Measurements from ENCODE around the gene DPM3. TPM values are rescaled to one million over a fixed set of nuclear protein-coding genes. Genes with fewer than 3 reads are reported as not detected.
A peak's percentile ranks its signal among the peaks of the same experiment; 100 is the strongest.
"Not testable (repeated sequence)": the region's sequence is repeated elsewhere in the genome, so short reads cannot be mapped to it uniquely, and the experiment has no call there.

Gene DPM3
- total RNA-seq, 1 experiment from 2014 or later: 193 TPM

DNA sequence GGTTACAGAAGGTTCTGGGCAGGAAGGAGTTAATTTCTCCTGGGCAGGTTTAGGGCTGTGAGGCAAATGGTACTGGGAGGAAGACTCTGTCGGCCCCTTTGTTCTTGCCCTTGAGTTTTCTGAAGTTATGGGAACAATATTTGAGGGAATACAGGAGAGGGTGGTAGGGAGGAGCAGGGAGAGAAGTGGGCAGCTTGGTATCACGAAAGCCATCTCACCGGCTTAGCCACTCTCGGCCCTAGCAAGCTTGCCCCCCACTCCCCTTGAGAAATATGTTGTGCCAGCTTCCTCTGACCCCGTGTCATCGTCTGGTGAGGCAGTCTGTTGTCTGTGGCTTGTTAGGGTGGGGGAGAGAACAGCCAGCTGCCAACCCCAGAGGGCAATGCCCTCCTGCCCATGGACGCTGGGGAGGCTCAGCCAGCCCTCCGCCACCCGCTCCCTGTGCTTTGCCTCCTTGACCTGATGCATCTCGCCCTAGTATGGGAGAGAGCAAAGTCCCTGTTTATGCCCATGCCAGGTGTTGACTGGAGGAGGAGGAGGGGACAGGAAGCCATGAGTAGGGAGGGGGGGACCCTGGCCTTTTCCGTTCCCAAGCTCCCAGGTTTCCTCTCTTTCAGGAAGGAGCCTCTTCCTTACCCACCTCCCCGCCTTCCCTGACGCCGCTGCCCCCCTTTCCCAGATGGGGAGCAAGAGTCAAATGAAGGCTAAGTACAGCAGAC, 11.4 kb downstream of the DPM3 start:
- peak; percentile 67 for DNase-seq
- Histone ChIP-seq H3K27me3 (ENCODE audit: control insufficient read depth, insufficient read depth, low read length) (peaks cover 53% of the 10 kb centered on the region), H3K4me3 (ENCODE audit: insufficient read depth, low read depth, low read length) (peak overlapping the region; percentile 17), H3K36me3 (replicated peaks; ENCODE audit: control insufficient read depth, insufficient read depth, low read length) (peaks cover 1% of the 10 kb centered on the region)

DNA sequence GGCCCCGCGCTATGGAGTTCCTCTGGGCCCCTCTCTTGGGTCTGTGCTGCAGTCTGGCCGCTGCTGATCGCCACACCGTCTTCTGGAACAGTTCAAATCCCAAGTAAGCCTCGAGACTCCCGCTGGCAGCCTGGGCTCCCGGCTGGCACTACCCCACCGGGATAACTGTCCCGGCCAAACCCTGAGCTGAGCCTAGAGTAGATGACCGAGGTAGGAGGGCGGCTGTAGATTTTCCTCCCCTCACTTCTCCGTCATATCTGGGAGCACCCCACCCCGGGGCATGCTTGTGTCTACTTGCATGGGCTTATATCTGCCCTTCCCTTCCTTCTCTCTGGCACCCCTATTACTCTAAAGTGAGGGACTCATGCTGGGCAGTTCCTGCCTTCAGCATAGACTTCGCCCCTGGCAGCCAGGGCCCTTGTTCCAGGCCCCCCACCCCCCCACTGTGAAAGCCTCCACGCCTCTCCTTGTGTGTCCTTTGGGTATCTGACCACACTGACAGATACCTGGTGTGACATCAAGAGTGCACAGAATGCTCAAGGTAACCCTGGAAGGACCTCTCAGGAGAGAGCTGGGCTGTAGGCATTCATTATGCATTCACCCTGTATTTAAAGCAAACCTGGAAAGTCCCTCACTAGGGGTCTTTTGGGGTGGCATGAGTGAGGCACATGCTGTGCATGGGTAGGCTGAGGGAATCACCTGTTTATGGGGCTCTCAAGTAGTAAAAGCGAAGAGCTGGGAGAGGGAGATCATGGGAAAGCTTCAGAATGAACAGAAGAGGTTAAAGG, 12.2 kb downstream of the DPM3 start:
- DNase-seq: peak; percentile 36
- Histone ChIP-seq H3K27me3 (ENCODE audit: control insufficient read depth, insufficient read depth, low read length) (peaks cover 53% of the 10 kb centered on the region), H3K4me3 (ENCODE audit: insufficient read depth, low read depth, low read length) (peak overlapping the region; percentile 74), H3K36me3 (replicated peaks; ENCODE audit: control insufficient read depth, insufficient read depth, low read length) (peaks cover 1% of the 10 kb centered on the region; the same call in 1 of the 2 replicates)

DNA sequence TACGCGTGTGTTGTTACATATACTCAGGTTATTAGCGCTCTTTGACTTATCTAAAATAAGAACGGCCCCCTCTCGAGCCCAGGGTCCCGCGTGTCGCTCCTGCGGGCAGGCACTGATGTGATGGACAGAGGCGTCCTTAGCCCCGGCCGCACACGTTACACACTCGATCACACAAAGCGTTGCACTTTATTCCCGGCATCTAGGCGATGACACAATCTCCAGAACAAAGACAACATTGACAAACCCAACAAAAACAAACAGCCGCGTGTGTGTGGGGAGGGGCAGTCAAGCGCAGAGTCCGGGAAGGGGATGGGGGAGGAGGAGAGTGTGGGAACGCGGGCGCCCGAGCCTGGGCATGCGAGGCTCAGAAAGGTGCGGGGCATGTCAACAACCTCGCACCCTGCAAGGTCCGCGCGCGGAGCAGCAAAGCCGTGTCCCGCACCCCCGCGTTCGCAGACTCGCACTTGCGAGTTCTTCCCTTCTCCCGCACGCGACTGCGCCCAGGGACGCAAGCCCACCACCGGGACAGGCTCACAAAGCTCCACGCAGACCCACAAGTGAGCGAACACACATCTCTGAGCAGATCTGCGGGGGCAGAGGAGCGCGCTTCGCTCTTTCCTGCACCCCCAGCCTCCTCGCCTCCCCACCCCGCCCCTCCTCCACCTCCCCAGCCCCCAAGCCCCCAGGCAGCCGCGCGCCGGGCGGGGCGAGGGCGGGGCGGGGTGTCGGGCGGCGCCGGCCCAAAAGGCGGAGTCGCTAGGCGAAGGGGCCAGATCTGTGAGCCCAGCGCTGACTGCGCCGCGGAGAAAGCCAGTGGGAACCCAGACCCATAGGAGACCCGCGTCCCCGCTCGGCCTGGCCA, 13.0 kb downstream of the DPM3 start, which contains the start of gene EFNA1:
Gene EFNA1 (plus strand): TSS at position 772 of the 862 bp plus-strand sequence. CDS start 102 bp downstream, outside the sequence.
- DNase-seq: peak; percentile 85
- Histone ChIP-seq H3K4me3 (ENCODE audit: insufficient read depth, low read depth, low read length) (peak within 1 kb of the TSS; percentile 74), H3K27me3 (ENCODE audit: control insufficient read depth, insufficient read depth, low read length) (peaks cover 53% of the 10 kb centered on the region)

DNA sequence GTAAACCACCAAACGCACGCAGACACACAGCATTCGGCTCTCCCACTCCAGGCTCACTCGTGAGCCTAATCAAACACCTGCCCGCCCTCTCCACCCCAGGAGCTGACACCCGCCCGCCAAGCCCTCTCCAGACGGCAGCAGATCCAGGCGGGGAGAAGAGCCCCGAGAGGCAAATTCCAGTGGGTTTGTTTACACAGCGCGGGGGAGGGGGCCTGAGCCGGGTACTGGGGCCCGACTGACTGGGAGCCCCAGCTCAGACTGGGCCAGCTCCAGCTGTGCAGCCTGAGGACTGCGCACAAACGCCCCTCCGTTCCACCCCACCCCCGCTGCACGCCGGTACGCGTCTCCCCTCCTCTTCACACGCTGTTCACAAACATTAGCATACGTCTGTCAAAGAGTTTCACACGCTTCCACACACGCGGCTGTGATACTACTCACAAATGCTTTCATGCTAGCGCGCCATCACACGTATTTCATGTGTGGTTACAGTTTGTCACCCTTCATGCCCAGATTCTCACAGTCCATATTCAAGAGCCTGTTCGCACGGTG, 13.7 kb downstream of the DPM3 start:
- peaks cover 53% of the 10 kb centered on the region for H3K27me3 ChIP-seq (ENCODE audit: control insufficient read depth, insufficient read depth, low read length)
- peak; percentile 85 for DNase-seq
- H3K36me3 ChIP-seq (replicated peaks; ENCODE audit: control insufficient read depth, insufficient read depth, low read length): peaks cover 1% of the 10 kb centered on the region; the same call in 1 of the 2 replicates
- peak overlapping the region; percentile 74 for H3K4me3 ChIP-seq (ENCODE audit: insufficient read depth, low read depth, low read length)

More for the DNA sequence above, 13.0 kb downstream of the DPM3 start, which contains the start of gene EFNA1:
- H3K36me3 ChIP-seq (replicated peaks; ENCODE audit: control insufficient read depth, insufficient read depth, low read length): peaks cover 1% of the 10 kb centered on the region; the same call in 1 of the 2 replicates

DNA sequence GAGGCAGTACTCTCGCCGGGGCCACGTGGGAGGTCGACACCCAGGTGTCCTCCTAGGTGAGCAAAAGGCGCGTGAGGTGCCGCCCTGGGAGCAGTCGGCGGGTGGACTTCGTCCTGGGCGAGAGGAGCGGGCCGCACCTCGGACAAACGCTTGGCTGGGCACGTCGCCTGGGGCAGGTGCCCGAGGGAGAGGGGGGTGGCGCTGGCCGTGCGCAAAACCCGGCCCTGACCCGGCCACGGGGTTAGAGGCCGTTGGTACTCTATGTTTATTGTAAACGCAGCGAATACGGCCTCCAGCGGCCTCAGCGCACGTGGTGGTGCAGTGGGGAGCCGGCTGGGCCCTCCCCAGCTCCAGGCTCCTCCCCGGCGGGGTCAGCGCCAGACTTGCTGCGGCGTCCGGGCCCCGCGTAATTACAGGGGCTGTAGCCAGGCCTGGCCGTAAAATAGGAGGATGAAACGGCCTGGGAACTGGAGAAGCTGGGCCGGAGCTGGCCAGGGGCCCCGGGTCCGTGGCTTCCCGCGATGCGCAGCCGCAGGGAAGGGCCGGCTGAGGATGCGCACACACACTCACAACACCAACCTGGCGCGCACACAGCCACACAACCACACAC, 14.3 kb downstream of the DPM3 start:
- Histone ChIP-seq H3K27me3 (ENCODE audit: control insufficient read depth, insufficient read depth, low read length) (peaks cover 52% of the 10 kb centered on the region), H3K36me3 (replicated peaks; ENCODE audit: control insufficient read depth, insufficient read depth, low read length) (no peaks in the 10 kb centered on the region), H3K4me3 (ENCODE audit: insufficient read depth, low read depth, low read length) (peak overlapping the region; percentile 74)
- peak; percentile 80 for DNase-seq

DNA sequence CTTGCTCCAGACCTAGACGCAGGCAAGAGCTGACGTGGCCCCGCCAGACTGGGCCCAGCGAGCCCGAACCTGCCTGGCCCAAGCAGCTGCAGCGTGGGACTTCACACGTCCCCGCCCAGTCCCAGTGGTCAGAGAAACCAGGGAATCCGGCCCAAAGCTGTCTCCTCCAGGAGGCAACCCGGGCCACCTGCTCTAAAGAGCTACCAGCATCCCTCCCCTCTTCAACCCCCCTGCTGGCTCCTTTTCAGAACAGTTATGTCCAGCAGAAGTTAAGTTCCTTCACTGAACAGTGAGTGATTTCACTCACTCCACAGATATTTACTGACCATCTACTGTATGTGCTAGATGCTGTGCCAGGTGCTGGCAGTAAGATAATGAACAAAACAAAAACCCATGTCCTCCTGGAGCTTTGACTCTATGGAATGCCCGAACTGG, 14.8 kb downstream of the DPM3 start:
- H3K36me3 ChIP-seq (replicated peaks; ENCODE audit: control insufficient read depth, insufficient read depth, low read length): no peaks in the 10 kb centered on the region
- no peak overlapping the region; the same call in 1 of the 2 replicates for H3K4me3 ChIP-seq (ENCODE audit: insufficient read depth, low read depth, low read length)
- H3K27me3 ChIP-seq (ENCODE audit: control insufficient read depth, insufficient read depth, low read length): peaks cover 51% of the 10 kb centered on the region
- DNase-seq: peak; percentile 73

DNA sequence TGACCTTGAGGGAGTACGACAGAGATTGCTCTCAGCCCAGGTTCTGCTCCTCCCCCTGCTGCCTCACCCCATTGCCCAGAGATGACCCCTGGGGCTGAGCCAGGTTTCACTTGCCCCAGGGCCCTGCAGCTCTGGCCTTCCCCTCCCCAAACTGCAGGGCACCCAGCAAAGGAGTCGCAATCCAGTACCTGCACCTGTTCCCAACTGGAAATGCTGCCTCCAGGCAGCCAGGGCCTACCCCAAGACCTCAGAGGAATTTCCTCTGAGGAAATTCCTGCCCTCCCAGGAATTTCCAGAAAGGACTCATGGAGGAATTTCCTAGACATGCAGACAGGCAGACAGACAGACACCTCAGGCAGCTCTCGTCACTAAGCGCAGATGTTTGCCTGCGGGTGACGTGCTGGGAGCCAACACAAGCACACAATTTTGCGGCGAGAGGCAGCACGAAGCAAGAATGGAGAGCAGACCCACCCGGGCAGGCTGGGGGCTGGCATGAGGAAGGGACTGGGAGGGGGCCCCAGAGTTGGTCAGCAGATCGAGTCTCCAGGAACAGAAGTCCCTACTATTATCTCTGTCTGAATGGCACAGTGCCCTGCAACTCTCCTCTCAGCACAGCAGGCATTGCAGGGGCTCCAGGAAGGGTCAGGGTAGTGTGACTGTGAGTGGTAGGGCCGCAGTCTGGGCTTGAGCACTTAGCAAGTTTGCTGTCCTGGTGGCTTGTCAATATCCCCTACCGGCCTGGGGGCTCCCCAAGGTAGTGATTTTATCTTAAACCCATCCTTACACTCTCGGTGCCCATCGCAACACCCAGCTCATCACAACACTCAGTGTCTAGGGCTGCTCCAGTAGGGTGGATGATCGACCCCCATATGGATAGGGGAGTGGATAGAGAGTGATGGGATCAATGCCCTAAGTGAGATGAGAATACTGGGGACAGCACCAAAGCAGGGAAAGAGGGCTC, 15.5 kb downstream of the DPM3 start:
- Histone ChIP-seq H3K36me3 (replicated peaks; ENCODE audit: control insufficient read depth, insufficient read depth, low read length) (no peaks in the 10 kb centered on the region), H3K27me3 (ENCODE audit: control insufficient read depth, insufficient read depth, low read length) (peaks cover 54% of the 10 kb centered on the region), H3K4me3 (ENCODE audit: insufficient read depth, low read depth, low read length) (no peak overlapping the region)
- DNase-seq: peak; percentile 55

DNA sequence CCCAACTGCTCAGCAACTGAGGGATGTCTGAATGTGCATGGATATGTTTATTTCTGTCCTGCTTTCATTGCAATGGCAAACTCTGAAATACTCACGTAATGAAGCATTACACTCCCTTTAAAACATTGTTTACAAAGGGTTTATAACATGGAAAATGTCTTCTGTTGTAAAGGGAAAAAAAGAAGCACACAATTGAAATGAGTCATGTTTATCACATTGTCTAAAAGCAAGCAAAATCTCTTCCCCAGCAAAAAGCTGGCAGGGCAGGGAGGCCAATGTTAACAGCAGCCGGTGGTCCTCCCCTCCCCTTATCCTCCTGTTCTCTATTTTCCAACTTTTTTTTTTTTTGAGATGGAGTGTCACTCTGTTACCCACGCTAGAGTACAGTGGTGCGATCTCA, 16.5 kb downstream of the DPM3 start:
- Histone ChIP-seq H3K4me3 (ENCODE audit: insufficient read depth, low read depth, low read length) (no peak overlapping the region), H3K36me3 (replicated peaks; ENCODE audit: control insufficient read depth, insufficient read depth, low read length) (no peaks in the 10 kb centered on the region), H3K27me3 (ENCODE audit: control insufficient read depth, insufficient read depth, low read length) (peaks cover 45% of the 10 kb centered on the region)
- no peak for DNase-seq

DNA sequence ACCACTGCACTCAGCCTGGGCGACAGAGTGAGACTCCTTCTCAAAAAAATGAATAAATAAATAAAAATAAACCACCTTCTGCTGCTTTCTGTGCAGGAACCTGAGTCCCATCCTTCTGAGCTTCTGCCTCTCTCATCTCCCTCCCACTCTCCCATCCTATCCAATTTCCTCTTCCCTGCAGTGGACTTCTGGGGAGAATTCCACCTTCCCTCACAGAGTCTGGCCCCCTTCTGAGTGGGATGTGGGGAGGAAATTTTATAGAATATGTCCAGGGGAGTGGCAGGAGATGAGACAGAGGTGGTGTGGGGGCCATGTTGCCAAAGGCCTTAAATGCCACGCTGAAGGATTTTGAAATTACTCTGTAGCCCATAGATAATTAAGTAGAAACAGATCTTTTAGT, 18.0 kb downstream of the DPM3 start:
- no peak for DNase-seq
- no peaks in the 10 kb centered on the region for H3K36me3 ChIP-seq (replicated peaks; ENCODE audit: control insufficient read depth, insufficient read depth, low read length)
- H3K4me3 ChIP-seq (ENCODE audit: insufficient read depth, low read depth, low read length): no peak overlapping the region
- peaks cover 33% of the 10 kb centered on the region for H3K27me3 ChIP-seq (ENCODE audit: control insufficient read depth, insufficient read depth, low read length)

DNA sequence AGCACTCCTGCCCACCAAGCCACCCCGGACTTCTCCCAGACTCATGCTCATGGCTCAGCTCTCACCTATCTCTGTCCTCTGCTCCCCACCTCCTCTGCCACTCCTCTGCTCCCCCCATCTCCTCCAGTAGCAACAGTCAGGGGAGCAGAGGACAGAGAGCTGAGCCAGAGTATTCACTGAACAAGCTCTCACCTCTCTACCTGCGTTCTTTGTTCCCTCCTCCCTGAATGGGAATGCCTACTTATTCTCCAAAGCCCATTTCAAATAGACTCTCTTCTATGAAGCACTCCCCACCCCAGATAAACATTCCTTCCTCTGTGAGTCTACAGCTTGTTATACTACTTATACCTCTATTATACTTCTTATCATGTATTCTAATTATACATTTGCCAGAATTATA, 19.1 kb downstream of the DPM3 start:
- DNase-seq: no peak
- no peak overlapping the region for H3K4me3 ChIP-seq (ENCODE audit: insufficient read depth, low read depth, low read length)
- H3K27me3 ChIP-seq (ENCODE audit: control insufficient read depth, insufficient read depth, low read length): peaks cover 23% of the 10 kb centered on the region
- no peaks in the 10 kb centered on the region for H3K36me3 ChIP-seq (replicated peaks; ENCODE audit: control insufficient read depth, insufficient read depth, low read length)

DNA sequence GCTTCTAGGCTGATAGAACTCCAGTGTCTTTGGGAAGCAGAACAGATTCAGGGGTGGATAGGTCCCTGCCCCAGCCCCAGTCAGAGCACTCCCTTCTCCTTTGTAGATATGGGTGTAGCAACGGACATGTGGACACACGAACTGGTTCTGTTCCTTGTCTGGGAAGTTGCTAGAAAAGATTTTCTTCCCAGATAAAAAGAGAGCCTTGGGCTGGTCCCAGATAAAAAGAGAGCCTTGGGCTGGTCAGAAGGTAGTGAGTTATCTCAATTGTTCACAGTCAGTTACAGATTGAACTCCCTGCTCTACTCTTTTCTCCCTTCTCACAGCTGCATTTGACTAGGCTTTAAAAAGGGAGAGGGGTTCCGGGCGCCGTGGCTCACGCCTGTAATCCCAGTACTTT, 20.1 kb downstream of the DPM3 start:
- no peak for DNase-seq
- peaks cover 13% of the 10 kb centered on the region for H3K27me3 ChIP-seq (ENCODE audit: control insufficient read depth, insufficient read depth, low read length)
- no peaks in the 10 kb centered on the region for H3K36me3 ChIP-seq (replicated peaks; ENCODE audit: control insufficient read depth, insufficient read depth, low read length)
- no peak overlapping the region for H3K4me3 ChIP-seq (ENCODE audit: insufficient read depth, low read depth, low read length)

DNA sequence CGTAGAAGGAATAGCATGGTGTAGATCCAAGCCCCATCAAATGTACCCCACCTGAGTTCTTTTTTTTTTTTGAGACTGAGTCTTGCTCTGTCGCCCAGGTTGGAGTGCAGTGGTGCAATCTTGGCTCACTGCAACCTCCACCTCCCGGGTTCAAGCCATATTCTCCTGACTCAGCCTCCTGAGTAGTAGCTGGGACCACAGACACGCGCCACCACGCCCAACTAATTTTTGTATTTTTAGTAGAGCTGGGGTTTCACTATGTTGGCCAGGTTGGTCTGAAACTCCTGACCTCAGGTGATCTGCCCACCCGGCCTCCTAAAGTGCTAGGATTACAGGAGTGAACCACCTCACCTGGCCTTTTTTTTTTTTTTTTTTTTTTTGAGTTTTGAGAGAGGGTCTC, 22.2 kb downstream of the DPM3 start:
- not testable (repeated sequence) for DNase-seq; H3K27me3 ChIP-seq (ENCODE audit: control insufficient read depth, insufficient read depth, low read length); H3K4me3 ChIP-seq (ENCODE audit: insufficient read depth, low read depth, low read length); H3K36me3 ChIP-seq (replicated peaks; ENCODE audit: control insufficient read depth, insufficient read depth, low read length)

DNA sequence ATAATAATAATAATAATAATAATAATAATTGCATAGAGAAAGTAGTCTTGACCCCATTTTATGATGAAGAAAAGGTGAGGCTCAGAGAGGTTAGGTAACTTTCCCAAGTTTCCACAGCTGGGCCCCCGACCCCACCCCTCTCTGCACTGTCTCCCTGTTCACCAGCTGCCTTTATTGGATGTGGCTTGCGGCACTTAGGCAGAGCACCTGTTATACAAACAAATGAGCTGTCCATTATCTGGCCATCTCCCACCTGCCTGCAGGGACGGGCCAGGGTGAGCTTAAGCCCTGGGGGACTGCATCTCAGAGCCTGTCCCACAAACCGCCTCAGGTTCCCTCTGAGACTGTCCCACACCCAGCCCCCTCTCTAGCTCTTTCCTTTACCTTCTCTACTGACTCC, 22.7 kb downstream of the DPM3 start:
- DNase-seq: no peak
- Histone ChIP-seq H3K27me3 (ENCODE audit: control insufficient read depth, insufficient read depth, low read length) (peaks cover 5% of the 10 kb centered on the region; the same call in 1 of the 2 replicates), H3K36me3 (replicated peaks; ENCODE audit: control insufficient read depth, insufficient read depth, low read length) (no peaks in the 10 kb centered on the region), H3K4me3 (ENCODE audit: insufficient read depth, low read depth, low read length) (no peak overlapping the region)
